LNCAP (cell line): Measurements from ENCODE around the gene CCNI2.

Experiments used
- CTCF ChIP-seq: fragments of 450-650 bp; IDR thresholded peaks from 2 replicates; pipeline ENCODE4 v1.5.1; 2017; ENCODE audit warnings: mild to moderate bottlenecking

The CCNI2 gene

GRCh38 chr5:132788990-132789886 lies 42.0 kb downstream of the CCNI2 start:
- no peak for TF ChIP-seq CTCF

GRCh38 chr5:132790201-132790865 lies 43.1 kb downstream of the CCNI2 start:
- no peak for TF ChIP-seq CTCF

GRCh38 chr5:132791026-132791425 lies 43.8 kb downstream of the CCNI2 start:
- no peak for TF ChIP-seq CTCF

GRCh38 chr5:132797651-132798050 lies 50.4 kb downstream of the CCNI2 start:
- no peak for TF ChIP-seq CTCF

GRCh38 chr5:132799392-132799791 lies 52.2 kb downstream of the CCNI2 start:
- TF ChIP-seq CTCF, result no peak

GRCh38 chr5:132800545-132800944 lies 53.3 kb downstream of the CCNI2 start:
- TF ChIP-seq CTCF, result no peak

- no peak for TF ChIP-seq CTCF
Observed at GRCh38 chr5:132802044-132802684, 54.9 kb downstream of the CCNI2 start.
